ENCODE measurements around the gene TEX38.
"Not testable (repeated sequence)": the region's sequence is repeated elsewhere in the genome, so short reads cannot be mapped to it uniquely, and the experiment has no call there.

TEX38 gene

DNA sequence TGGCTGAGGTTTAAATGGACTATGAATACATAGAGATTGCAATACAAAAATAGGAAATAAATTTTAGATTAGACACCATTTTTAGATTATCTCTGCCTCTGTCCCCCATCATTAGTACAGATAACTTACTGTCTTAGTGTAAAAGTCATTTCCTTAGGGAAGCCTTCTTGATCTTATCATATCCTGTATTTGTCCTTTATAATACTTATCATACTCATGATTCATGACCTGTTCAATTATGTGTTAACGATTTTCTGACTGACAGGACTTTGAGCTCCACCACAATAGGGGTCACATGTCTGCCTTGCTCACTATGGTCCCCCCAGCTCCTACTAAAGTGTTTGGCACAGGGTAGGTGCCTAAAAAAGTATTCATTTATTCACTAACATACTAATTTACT is 14.6 kb downstream of the TEX38 start:
- in situ Hi-C loops (cut with MboI; ENCODE audit: low sequenced_read_pairs) = loop anchor here (10.0 kb wide), 1 partner anchor 59 kb away; no protein-coding TSS in a partner anchor

DNA sequence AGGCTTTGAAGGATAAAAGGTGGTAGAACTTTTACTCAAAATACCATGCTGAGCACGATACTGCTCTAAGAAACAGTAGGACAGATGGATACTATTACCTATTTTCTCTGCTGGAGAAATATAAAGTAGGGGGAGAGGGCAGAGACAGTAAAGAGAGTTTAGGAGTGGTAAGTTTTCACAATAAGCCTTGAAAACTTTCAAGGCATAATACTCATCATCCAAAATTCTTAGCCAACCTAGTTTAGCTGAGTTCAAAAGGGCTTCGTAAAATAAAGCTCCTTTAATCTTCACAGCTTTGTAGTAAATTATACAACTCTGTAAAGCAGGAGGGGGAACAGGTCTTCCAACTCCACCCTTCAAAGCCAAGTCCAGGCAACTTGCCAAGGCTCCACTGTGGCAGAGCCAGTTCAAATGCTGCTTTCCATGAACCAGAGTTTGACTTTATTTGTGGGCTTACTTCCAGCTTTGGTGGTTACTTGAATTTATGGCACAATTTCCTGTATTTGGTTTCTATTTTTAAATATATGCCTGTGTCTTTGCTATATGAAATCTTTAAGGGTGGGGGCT is 15.5 kb downstream of the TEX38 start:
- in situ Hi-C loops (cut with MboI; ENCODE audit: low sequenced_read_pairs) = loop anchor here (10.0 kb wide), 1 partner anchor 58 kb away; no protein-coding TSS in a partner anchor

DNA sequence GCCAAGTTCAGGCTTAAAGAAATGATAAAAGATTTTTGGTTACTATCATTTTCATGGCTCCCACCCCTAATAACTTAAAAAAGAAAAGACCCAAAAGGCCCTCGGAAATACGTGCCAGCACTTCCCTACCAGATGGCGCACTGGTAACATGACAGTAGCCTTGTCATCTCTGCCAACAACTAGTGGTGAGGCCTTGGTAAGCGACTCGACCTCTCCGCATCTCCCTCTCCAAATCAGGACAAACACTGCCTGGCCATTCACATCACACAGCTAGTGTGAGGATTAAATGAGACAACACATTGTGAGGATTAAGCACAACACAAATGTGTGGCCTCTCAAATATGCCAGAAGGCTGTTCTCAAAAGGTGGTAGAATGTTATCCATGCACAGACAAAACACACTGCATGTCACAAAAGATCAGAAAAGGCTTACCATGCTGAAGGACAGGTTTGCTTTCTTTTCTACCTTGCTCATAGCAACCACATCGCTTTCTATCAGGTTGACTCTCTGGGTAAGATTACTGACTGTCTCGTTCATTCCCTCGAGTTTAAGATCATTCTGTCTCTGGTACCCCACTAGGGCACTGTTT is 16.4 kb downstream of the TEX38 start:
- in situ Hi-C loops (cut with MboI; ENCODE audit: low sequenced_read_pairs) = loop anchor here (10.0 kb wide), 1 partner anchor 57 kb away; no protein-coding TSS in a partner anchor

DNA sequence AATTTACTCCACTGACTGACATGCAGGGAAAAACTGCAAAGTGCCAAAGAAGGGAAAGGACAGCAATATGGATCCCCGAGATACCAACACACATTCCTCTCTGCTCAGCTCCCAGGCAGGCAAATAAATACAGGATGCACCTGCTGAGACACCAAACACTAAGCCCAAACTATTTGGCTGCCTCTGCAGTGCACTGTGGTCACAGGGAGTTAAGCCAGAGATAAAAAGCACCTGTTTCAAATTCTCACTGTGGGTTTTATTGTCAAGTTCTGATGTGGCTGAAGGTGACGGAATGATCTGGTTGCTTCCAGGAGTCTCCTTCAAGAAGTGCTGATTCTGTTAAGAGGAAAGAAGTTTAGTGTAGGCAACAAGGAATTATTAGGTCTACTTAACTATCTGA is 17.7 kb downstream of the TEX38 start:
- in situ Hi-C loops (cut with MboI; ENCODE audit: low sequenced_read_pairs) = loop anchor here (10.0 kb wide), 1 partner anchor 55 kb away; no protein-coding TSS in a partner anchor

DNA sequence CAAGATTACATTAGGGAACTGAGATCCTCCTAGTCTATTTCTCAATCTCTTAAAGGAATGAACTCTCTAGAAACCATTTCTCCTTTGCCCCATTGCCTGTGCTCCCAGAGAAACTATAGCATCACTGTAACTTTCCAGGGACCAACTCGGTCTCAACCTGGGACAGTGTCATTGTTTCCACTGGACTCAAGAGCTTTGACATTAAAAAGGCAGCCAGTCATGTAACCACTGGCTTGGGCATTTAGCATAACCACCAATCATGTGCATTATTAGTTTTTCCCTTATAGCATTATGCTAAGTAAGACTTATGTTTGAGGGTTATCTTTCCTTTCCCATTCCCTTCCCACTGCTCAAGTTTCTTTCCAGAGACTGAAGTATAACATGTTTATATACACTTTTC is 18.2 kb downstream of the TEX38 start:
- in situ Hi-C loops (cut with MboI; ENCODE audit: low sequenced_read_pairs) = loop anchor here (10.0 kb wide), 1 partner anchor 55 kb away; no protein-coding TSS in a partner anchor

DNA sequence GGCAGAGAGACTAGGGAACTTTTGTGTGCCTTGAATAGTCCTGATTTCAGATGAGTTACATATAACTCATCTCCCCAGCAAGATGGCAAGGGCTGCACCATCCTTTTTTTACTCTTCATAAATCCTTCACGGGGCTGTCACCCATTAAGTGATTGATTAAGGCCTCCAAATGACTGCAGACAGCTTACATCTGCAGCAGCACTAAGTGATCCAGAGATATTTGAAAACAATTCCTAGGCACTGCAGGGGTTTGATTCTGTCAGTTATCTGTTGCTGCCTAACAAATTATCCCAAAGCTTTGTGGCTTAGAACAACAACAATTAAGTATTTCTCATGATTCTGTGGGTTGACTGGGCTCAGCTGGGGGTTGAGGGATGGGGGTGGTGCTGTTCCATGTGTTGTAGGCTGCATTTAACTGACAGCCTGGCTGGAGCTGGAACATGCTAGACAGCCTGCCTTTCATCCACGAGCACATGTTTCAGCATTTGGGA is 19.3 kb downstream of the TEX38 start:
- in situ Hi-C loops (cut with MboI; ENCODE audit: low sequenced_read_pairs) = no loop called here

DNA sequence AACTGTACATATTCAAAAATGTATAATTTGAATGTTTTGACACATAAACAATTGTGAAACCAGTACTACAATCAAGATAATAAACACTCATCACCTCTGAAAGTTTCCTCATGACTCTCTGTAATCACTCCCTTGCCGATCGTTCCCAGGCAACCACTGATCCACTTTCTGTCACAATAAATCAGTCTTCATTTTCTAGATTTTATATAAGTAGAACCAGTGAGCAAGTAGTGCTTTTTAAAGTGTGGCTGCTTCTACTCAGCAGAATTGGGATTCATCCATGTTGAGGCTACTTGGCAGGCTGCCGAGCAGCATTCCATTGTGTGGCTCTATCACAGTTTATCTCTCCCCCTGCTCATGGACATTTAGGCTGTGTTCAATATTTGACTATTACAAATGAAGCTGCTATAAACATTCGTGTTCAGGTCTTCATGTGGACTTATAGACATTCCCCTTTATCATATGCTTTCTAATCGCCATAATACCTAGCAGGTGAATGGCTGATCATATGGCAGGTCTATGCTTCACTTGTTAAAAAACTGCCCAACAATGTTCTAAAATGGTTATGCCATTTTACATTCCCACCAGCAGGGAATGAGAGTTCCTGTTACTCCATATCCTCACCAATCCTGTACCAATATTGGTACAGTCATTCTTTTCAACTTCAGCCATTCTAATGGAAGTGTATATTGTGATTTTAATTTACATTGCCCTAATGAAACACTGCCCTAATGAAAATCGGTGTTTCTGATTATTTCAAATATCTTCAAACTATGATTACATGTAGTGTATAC is 20.5 kb downstream of the TEX38 start:
- in situ Hi-C loops (cut with MboI; ENCODE audit: low sequenced_read_pairs) = no loop called here

DNA sequence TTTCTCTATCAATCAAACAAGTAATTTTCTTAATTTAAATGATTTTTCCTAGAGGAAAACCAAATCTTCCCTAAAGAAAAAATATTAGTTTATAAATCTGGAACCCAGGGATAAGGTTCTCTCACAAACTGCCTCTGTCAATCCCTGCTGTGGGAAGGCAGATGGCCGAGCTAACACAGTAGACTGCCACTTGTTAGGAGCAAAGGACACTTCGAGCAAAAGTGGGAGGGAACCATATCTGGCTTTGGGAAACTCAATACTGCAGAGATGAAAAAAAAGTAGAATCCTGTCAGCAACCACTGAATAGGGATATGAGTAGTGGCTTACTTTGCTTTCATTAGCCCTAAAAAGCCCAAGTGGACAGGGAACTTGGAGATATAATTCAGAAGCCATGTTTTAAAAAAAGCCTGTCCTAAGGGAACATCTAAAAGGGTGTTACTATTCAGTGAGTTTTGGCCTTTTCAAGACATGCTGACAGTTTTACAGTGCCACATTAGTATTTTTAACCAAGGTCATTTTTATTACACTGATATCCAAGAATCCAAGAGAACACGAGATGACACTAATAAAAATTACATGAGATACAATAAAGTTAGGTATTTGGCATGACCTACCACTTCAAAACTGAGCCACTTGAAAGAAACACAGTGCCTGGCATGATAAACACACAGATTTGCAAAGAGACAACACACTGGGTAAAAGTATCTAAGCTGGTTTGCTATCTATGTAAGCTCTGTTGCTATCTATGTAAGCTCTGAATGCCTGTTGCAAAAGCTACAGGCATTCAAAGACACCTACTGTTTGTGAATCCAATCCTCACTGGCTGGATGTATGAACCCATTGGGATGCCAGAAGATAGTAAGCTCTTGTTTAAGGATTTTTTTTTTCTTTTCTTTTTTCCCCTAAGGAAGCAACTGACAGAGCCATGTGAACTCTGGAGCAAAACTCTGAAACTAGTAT is 21.4 kb downstream of the TEX38 start:
- in situ Hi-C loops (cut with MboI; ENCODE audit: low sequenced_read_pairs) = no loop called here

DNA sequence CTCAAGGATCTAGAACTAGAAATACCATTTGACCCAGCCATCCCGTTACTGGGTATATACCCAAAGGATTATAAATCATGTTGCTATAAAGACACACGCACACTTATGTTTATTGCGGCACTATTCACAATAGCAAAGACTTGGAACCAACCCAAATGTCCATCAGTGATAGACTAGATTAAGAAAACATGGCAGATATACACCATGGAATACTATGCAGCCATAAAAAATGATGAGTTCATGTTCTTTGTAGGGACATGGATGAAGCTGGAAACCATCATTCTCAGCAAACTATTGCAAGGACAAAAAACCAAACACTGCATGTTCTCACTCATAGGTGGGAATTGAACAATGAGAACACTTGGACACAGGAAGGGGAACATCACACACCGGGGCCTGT is 23.0 kb downstream of the TEX38 start:
- in situ Hi-C loops (cut with MboI; ENCODE audit: low sequenced_read_pairs) = not testable (repeated sequence)

DNA sequence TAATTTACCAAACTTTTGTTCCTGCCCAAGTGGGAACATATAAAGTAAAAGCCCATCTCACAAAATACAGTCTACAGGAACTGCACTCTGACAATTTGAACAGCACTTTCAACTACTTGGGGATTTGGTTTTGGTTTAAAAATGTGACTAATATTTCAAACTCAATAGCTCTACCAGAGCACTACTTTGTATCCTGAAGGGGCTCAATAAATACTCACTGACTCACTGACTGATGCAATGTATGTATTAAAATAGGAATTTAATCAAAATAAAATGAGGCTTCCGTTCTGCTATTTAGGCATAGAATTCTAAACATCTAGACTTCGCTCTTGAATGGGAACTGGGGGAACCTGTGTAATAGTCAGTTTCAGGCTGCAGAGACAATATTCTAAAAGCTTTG is 25.4 kb downstream of the TEX38 start:
- in situ Hi-C loops (cut with MboI; ENCODE audit: low sequenced_read_pairs) = no loop called here

DNA sequence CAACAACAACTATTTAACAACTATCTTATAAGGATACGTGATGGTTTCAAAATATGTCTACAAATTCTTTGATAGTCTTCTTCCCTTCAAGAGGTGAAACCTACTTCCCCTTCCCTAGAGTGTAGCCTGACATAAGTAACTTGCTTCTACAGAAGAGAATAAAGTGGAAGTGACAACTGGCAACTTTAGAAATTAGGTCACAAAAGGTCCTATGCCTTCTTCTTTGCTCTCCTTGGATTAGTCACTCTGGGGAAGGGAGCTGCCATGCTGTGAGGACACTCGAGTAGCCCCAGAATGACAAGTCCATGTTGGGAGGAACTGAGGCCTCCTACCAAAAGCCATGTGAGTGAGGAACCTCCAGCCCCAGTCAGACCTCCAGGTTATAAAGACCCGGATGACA is 28.0 kb downstream of the TEX38 start:
- in situ Hi-C loops (cut with MboI; ENCODE audit: low sequenced_read_pairs) = no loop called here

DNA sequence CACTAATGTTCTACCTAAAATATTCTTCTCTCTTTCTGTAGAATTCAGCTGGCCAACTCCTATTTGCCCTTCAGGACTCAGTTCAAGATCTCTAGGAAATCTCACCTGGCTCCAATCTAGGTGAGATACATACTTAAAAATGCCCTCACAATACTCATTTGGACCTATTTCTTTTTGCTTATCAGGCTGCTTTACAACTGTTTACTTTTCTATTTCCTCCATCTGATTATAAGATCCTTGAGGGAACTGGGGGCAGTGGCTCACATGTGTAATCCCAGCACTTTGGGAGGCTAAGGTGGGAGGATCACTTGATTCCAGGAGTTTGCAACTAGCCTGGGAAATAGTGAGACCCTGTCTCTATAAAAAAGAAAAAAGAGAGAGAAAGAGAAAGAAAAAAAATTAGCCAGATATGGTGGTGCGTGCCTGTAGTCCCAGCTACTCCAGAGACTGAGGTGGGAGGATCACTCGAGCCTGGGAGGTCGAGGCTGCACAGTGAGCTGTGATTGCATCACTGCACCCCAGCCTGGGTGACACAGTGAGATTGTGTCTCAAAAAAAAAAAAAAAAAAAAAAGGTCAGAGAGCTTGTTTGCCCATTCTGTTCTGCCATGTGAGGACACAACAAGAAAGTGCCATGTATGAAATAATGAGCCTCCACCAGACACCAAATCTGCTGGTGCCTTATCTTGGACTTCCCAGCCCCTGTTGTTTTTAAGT is 32.4 kb downstream of the TEX38 start:
- in situ Hi-C loops (cut with MboI; ENCODE audit: low sequenced_read_pairs) = no loop called here

DNA sequence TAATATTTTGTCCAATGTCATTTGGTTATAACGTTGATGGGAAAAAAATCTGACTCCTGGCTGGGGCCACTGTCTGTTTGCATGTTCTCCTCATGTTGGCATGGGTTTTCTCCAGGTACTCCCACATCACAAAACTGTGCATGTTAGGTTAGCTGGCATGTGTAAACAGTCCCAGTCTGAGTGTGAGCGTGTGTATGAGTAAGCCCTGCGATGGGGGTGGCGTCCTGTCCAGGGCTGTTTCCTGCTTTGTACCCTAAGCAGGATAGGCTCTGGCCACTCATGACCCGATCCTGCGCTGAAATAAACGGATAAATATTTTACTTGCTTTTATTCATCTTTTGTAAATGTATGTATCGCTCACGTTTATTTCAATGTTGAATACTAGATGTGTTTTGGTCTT is 33.8 kb downstream of the TEX38 start:
- in situ Hi-C loops (cut with MboI; ENCODE audit: low sequenced_read_pairs) = no loop called here

DNA sequence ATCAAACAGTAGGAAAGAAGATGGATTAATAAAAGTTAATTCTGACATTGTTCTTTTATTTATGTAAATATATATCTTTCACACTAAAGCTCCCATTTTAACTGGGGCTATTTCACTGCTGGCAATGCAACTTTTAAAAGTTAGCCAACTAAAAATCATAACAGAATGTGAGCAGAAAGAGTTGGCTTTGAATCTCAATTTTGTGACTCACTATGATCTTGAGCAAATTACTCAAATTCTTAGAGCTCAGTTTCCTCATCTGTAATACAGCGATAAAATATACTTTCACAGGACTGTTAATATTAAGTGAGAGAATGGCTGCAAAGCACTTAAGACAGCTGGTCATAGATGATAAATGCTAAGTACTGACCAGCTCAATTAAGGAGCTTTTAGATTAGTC is 36.5 kb downstream of the TEX38 start:
- in situ Hi-C loops (cut with MboI; ENCODE audit: low sequenced_read_pairs) = no loop called here

DNA sequence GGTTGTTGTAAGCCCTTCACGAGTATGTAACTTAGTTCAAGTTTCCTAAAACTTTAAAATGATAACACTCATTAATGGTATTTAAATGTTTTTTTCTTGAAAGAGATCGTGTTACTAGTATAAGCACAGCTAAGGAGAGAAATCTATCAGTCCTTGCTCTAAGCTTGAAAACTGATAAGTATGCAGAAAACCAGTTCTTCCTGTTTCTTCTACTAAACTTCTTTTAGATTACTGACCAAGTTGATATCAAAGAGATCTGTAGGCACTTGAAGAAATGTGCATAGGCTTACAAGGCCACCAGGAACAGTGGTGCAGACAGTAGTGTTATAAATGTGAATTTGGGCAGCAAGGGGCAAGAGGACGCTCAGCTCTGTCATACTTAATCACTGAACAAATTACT is 43.3 kb downstream of the TEX38 start:
- in situ Hi-C loops (cut with MboI; ENCODE audit: low sequenced_read_pairs) = no loop called here

DNA sequence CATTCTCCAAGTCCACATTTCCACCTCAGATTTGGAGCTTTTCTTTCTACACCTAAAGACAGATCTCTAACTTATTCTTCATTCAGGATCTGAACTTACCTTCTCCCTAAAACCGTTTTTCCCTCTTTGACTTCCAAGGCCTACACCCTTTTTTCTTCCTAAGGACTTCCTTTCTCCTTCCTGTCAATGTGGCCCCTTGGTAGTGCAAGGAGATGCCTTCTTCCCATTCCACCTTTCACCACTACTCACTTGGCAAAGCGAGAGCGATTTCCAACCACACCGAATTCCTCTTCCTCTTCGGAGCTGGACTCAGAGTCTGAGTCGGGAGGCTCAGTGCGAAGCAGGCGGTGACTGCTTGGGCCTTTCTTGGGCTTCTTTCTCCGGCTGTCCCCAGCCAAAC is 46.0 kb downstream of the TEX38 start:
- in situ Hi-C loops (cut with MboI; ENCODE audit: low sequenced_read_pairs) = no loop called here

DNA sequence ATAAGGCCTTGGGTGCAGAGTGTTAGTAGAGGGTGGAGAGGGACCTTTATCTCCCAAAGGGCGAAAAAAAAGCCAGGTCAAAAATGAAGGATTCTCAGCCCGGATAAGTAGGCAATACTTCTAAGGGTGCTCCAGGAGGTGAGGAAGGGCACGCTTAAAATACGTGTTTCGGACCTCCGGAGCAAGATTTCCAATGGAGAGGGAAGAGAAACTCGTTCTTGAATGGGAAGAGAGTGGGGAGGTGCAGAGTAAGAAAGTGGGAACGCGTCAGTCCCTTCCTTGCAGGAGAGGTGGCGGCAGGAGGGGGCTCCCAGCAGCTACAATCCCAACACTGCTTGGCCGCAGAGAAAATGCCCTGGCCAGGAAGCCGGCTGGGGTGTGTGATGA is 46.7 kb downstream of the TEX38 start:
- in situ Hi-C loops (cut with MboI; ENCODE audit: low sequenced_read_pairs) = no loop called here

DNA sequence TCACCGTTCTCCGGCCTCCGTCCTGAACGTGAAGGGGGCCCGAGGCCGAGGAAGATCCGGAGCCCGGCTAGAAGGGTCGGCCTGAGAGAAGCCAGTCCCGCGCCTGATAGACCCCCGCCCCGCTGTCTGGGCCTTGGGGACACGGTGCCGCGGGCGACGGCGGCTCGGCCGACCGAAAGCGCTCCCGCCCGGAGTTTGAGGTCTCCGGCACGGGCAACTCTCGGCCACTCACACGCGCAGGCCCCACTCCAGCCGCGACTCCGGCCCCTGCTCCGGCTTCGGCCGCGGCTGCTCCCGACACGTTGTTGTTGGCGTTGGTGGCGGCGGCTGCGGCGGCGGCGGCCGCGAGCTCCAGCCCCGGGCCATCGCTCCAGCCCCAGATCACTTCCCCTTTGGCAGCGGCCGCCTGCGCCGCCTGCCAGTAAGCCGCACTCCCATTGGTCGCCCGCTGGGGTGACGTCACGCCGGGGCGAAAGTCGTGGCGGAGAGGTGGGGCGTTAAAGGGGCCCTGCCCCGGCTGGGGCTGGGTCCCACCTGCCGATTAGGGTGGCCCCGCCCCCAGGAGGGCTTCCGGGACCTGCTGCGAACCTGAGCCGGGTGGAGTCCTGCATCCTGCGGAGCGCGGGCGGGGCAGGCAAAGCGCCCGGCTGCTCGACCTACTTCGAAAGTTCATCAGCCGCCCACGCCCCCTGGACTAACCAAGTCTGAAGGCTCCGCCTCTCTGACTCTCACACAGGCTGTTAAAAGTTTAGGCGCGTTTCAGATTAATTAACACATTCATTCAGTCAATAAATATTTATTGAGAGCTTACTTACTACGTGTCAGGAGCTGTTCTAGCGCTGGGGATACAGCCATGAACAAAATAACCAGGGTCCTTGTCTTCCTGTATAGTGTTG is 47.3 kb downstream of the TEX38 start, which contains the start of gene EFCAB14:
Gene EFCAB14 (minus strand): TSS at position 388 of the 896 bp plus-strand sequence. CDS start 1,027 bp downstream, outside the sequence.
- in situ Hi-C loops (cut with MboI; ENCODE audit: low sequenced_read_pairs) = no loop called here

DNA sequence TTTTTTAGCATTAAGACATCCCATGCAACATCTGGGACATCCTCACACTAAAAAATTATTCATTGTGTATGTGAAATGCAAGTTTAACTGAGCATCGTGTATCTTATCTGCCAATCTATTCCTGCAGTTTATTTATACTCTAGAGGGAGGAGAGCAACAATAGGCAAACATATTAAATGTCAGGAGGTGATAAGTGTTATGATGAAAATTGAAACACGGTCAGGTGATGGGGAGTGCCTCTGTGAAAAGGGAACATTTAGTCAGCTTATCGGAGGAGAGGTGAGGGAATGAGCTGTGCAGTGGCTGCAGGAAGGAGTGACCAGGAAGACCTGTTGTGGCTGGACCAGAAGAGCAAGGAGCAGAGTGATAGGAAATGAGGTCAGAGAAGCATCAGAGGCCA is 48.0 kb downstream of the TEX38 start:
- in situ Hi-C loops (cut with MboI; ENCODE audit: low sequenced_read_pairs) = loop anchor here (10.0 kb wide), 1 partner anchor 275 kb away; no protein-coding TSS in a partner anchor

All from HL-60/S4 treated with retinoic acid at 250 ng/mL for 4 days and 3 days (cell line).